Central memory CD8-positive, alpha-beta T cell (primary cell): Measurements from ENCODE around the gene FMNL2.

Experiments used
- ATAC-seq: fragments of 150-1000 bp; cut with Tn5 transposase; replicated peaks from 2 replicates; pipeline ENCODE4 v1.10.0; 2022; ENCODE audit warnings: mild to moderate bottlenecking, moderate FRiP score, moderate number of reproducible peaks; ENCODE audit not compliant: poor library complexity, severe bottlenecking; ENCODE audit errors: extremely low read depth
- DNase-seq, 2 donors: peaks; one replicate each; pipeline ENCODE4 v3.0.0; 2021; ENCODE audit warnings: low spot score in 2 of 2
- H3K27ac Mint-ChIP-seq: one replicate; pipeline ENCODE4 v1.8.0; 2022; ENCODE audit warnings: low read depth, mild to moderate bottlenecking, moderate library complexity, mixed read lengths
- H3K27me3 Mint-ChIP-seq: one replicate; pipeline ENCODE4 v1.8.0; 2022; ENCODE audit warnings: mixed read lengths
- H3K36me3 Mint-ChIP-seq: one replicate; pipeline ENCODE4 v1.8.0; 2022; ENCODE audit warnings: mild to moderate bottlenecking, moderate library complexity, mixed read lengths; ENCODE audit not compliant: insufficient read depth
- H3K4me1 Mint-ChIP-seq: one replicate; pipeline ENCODE4 v1.8.0; 2022; ENCODE audit warnings: mixed read lengths
- H3K4me3 Mint-ChIP-seq: one replicate; pipeline ENCODE4 v1.8.0; 2022; ENCODE audit warnings: mild to moderate bottlenecking, moderate library complexity, mixed read lengths
- H3K9me3 Mint-ChIP-seq: one replicate; pipeline ENCODE4 v1.8.0; 2022; ENCODE audit warnings: mixed read lengths

FMNL2 gene

DNA sequence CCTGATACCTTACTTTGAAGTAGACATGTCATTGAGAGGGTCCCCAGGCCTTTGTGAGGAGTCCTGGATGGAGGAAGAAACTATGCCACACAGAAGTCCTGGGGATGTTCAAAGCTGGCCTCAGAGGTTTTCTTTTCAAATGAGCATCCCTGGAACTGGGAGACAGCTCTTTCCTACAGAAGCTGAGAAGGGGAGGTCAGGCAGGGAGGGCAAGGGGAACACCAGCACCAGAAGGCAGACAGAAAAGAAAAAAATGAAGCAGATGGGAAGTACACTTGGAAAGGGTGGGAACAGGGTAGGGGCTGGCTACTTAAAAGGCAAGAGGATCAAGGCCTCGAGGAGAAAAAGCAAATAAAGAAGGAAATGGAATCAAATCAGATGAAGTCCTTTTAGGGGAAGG is 120.0 kb downstream of the FMNL2 start:
- Mint-ChIP-seq H3K4me3 (no peak overlapping the region), H3K27me3 (peaks cover 26% of the 10 kb centered on the region), H3K27ac (no peak overlapping the region), H3K4me1 (no peaks in the 10 kb centered on the region), H3K9me3 (no peaks in the 10 kb centered on the region), H3K36me3 (no peaks in the 10 kb centered on the region)
- ATAC-seq (no peak), DNase-seq (no peak)

- Mint-ChIP-seq H3K4me1 (no peaks in the 10 kb centered on the region), H3K27me3 (peaks cover 21% of the 10 kb centered on the region)
These were observed 120.8 kb downstream of the FMNL2 start for GRCh38 chr2:152455738-152456137.

GRCh38 chr2:152456262-152456661 is 121.3 kb downstream of the FMNL2 start:
- Mint-ChIP-seq H3K4me3 (no peak overlapping the region), H3K27ac (no peak overlapping the region), H3K36me3 (no peaks in the 10 kb centered on the region), H3K4me1 (no peaks in the 10 kb centered on the region), H3K9me3 (no peaks in the 10 kb centered on the region), H3K27me3 (peaks cover 22% of the 10 kb centered on the region)
- ATAC-seq (no peak), DNase-seq (no peak)

More at GRCh38 chr2:152455738-152456137, 120.8 kb downstream of the FMNL2 start:
- Mint-ChIP-seq H3K4me3 (no peak overlapping the region), H3K9me3 (no peaks in the 10 kb centered on the region), H3K36me3 (no peaks in the 10 kb centered on the region), H3K27ac (no peak overlapping the region)
- no peak for ATAC-seq
- DNase-seq: no peak

GRCh38 chr2:152458441-152458940 is 123.5 kb downstream of the FMNL2 start:
- H3K9me3 Mint-ChIP-seq: no peaks in the 10 kb centered on the region
- H3K27me3 Mint-ChIP-seq: peaks cover 20% of the 10 kb centered on the region
- no peak for DNase-seq
- no peaks in the 10 kb centered on the region for H3K4me1 Mint-ChIP-seq
- no peak overlapping the region for H3K27ac Mint-ChIP-seq
- no peaks in the 10 kb centered on the region for H3K36me3 Mint-ChIP-seq
- no peak overlapping the region for H3K4me3 Mint-ChIP-seq
- ATAC-seq: no peak

DNA sequence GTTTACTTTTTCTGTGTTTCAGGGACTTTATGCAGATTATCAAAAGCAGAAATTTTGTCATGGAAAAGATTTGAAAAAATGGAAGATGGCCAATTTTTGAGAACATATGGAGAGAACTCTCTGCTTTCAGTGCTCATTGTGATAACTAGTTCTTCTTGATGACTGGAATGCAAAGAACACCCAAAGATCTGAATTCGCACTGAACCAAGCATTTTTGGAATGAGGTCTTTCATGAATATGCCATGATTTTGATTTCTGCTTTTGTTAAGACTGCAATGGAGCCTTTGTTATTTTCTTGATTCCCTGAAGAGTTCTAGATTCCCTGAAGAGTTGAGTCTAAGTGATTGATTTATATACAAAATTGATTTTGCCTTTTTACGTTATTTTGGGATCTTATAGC is 124.1 kb downstream of the FMNL2 start:
- no peak overlapping the region for H3K4me3 Mint-ChIP-seq
- H3K27me3 Mint-ChIP-seq: peaks cover 21% of the 10 kb centered on the region
- H3K27ac Mint-ChIP-seq: no peak overlapping the region
- H3K4me1 Mint-ChIP-seq: no peaks in the 10 kb centered on the region
- ATAC-seq (no peak), DNase-seq (no peak)
- no peaks in the 10 kb centered on the region for H3K9me3 Mint-ChIP-seq
- peaks cover under 1% of the 10 kb centered on the region for H3K36me3 Mint-ChIP-seq

GRCh38 chr2:152460567-152460966 is 125.6 kb downstream of the FMNL2 start:
- no peaks in the 10 kb centered on the region for H3K4me1 Mint-ChIP-seq
- H3K4me3 Mint-ChIP-seq: no peak overlapping the region
- H3K27ac Mint-ChIP-seq: no peak overlapping the region
- H3K36me3 Mint-ChIP-seq: peaks cover 3% of the 10 kb centered on the region
- no peak for ATAC-seq
- DNase-seq: no peak
- peaks cover 36% of the 10 kb centered on the region for H3K27me3 Mint-ChIP-seq
- no peaks in the 10 kb centered on the region for H3K9me3 Mint-ChIP-seq

DNA sequence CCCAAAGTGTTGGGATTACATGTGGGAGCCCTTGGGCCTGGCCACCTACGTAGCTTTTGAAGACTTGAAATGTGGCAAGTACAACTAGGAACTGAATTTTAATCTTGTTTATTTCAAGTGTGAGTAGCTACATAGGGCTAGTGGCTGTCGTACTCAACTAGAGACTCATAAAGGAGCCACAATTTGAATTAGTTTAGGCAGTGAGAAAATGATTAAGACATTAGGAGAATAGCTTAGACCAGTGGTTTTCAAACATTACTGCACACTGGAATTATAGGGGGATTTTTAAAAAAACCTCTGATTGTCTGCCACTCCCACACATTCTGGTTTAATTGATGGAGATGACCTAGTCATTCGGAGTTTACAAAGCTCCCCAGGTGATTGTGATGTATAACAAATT is 127.1 kb downstream of the FMNL2 start:
- no peaks in the 10 kb centered on the region for H3K4me1 Mint-ChIP-seq
- H3K36me3 Mint-ChIP-seq: peaks cover 3% of the 10 kb centered on the region
- H3K27me3 Mint-ChIP-seq: peaks cover 45% of the 10 kb centered on the region
- ATAC-seq (no peak), DNase-seq (no peak)
- H3K27ac Mint-ChIP-seq: no peak overlapping the region
- no peak overlapping the region for H3K4me3 Mint-ChIP-seq
- no peaks in the 10 kb centered on the region for H3K9me3 Mint-ChIP-seq

- Mint-ChIP-seq H3K9me3 (no peaks in the 10 kb centered on the region), H3K27ac (no peak overlapping the region), H3K4me1 (no peaks in the 10 kb centered on the region), H3K27me3 (peaks cover 45% of the 10 kb centered on the region), H3K4me3 (no peak overlapping the region), H3K36me3 (peaks cover 3% of the 10 kb centered on the region)
- DNase-seq (no peak), ATAC-seq (no peak)
These were observed 127.8 kb downstream of the FMNL2 start for GRCh38 chr2:152462779-152463178.

DNA sequence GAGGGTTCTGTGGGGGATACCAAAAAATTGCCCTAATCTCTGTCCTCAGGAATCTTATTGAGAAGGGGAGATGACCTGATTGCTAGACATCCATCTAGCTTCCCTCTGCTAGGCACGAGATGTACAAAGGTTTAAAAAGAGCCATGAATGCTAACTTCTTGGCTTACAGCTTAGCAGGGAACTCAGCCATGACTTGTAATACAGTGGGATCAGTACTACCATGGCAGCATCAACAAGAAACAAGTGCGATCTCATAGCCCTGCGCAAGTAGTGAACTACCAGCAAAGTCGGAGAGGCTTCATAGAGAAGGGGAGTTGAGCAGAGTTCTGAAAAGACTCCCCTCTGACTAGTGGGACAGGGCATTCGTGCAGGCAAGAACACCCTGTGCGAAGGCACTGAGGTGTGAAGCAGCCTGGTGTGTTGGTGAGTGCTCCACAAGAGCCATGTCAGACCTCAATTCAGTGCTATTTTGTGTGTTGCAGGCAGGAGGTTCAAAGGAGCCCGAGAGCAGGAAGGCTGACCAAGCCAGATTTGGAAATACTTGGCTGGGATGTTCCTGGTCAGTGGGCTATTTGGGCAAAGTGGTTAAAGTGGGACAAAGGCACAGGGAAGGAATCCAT is 130.0 kb downstream of the FMNL2 start:
- Mint-ChIP-seq H3K4me1 (peaks cover 7% of the 10 kb centered on the region), H3K27me3 (peaks cover 45% of the 10 kb centered on the region), H3K4me3 (no peak overlapping the region), H3K27ac (no peak overlapping the region), H3K9me3 (no peaks in the 10 kb centered on the region), H3K36me3 (peaks cover 3% of the 10 kb centered on the region)
- DNase-seq: no peak
- ATAC-seq: no peak

DNA sequence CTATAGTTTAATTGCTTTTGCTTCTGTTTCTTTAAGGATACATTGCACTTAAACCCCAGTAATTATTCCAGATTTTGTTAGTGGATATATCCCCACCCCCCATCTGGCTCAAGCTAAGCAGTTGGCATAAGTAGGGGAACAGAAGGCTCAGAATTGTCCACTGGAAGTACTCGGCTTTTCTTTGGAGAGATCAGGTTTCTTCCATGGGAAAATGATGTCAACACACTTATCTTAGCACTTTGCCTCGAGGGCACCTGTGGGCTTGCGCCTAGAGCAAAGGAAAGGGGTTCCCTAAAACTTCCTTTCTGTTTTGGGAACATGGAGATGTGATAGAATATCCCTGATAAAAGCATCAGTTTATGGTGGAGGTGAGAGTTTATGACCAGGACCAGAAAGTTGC is 130.6 kb downstream of the FMNL2 start:
- DNase-seq: no peak
- Mint-ChIP-seq H3K36me3 (peaks cover 3% of the 10 kb centered on the region), H3K27me3 (peaks cover 44% of the 10 kb centered on the region), H3K27ac (no peak overlapping the region), H3K4me3 (no peak overlapping the region), H3K9me3 (no peaks in the 10 kb centered on the region), H3K4me1 (peaks cover 7% of the 10 kb centered on the region)
- ATAC-seq: no peak

- Mint-ChIP-seq H3K4me1 (peaks cover 7% of the 10 kb centered on the region), H3K9me3 (no peaks in the 10 kb centered on the region), H3K4me3 (no peak overlapping the region), H3K27me3 (peaks cover 39% of the 10 kb centered on the region), H3K36me3 (peaks cover 3% of the 10 kb centered on the region), H3K27ac (no peak overlapping the region)
- DNase-seq: no peak
- ATAC-seq: no peak
These were observed 131.1 kb downstream of the FMNL2 start for GRCh38 chr2:152466041-152466440.

- Mint-ChIP-seq H3K27me3 (peaks cover 33% of the 10 kb centered on the region), H3K9me3 (no peaks in the 10 kb centered on the region), H3K4me1 (peaks cover 7% of the 10 kb centered on the region), H3K27ac (no peak overlapping the region), H3K36me3 (peaks cover 3% of the 10 kb centered on the region), H3K4me3 (no peak overlapping the region)
- ATAC-seq: no peak
- no peak for DNase-seq
These were observed 132.2 kb downstream of the FMNL2 start for GRCh38 chr2:152466980-152467676.

DNA sequence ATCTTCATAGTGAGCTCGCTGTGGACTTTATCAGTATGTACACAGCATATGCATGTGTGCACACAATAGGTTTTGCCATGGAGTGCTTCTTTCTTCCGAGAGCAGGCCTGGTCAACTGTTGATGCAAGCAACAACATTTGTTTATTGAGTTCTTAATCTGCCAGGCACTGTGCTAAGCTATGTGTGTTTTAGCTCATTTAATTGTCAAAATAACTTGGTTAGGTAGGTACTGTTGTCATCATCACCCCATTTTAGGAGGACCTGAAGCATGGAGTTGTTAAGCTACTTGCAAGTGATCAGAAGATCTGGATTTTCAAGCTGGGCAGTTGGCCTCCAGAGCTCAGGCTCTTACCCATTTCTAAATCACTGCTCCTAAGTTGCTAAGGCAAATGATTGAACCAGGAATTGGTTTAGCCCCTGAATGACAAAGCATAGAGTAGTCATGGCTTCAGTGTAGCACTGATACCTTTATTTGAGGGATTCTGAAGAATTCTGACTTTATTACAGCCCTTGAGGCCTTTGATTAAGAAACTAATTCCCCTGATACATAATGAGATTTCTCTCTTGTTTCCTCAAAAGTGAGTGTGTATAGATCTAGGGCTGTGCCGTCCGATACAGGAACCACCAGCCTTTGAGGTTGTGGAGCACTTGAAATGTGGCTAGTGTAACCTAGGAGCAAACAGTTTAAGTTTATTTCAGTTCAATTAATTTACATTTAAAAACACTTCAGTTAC is 132.9 kb downstream of the FMNL2 start:
- H3K27ac Mint-ChIP-seq: no peak overlapping the region
- H3K9me3 Mint-ChIP-seq: no peaks in the 10 kb centered on the region
- no peak overlapping the region for H3K4me3 Mint-ChIP-seq
- peaks cover 7% of the 10 kb centered on the region for H3K4me1 Mint-ChIP-seq
- peaks cover 26% of the 10 kb centered on the region for H3K27me3 Mint-ChIP-seq
- peaks cover 3% of the 10 kb centered on the region for H3K36me3 Mint-ChIP-seq
- no peak for DNase-seq
- ATAC-seq: no peak
